ENCODE measurements around the gene DKK3. TPM values are rescaled to one million over a fixed set of nuclear protein-coding genes. Genes with fewer than 3 reads are reported as not detected.

DKK3 gene
- polyA plus RNA-seq, 1 of the 3 experiments (the other 2 are of a cell fraction), result 1,174 TPM

GRCh38 chr11:11982975-11983374 lies 25.5 kb downstream of the DKK3 start (continued):
- no peak for TF ChIP-seq SMC3 (IDR thresholded peaks at IDR 0.05; ENCODE audit: low read depth, low read length)

- 91% methylated on average over 2 of the region's 10 CpGs for WGBS (ENCODE audit: low lambda C conversion rate)
- no peaks in the 10 kb centered on the region for H4K20me1 ChIP-seq (ENCODE audit: insufficient read depth)
- peaks cover 62 to 78% of the 10 kb centered on the region in 2 experiments for H3K4me1 ChIP-seq (ENCODE audit: control insufficient read depth in 1 of 2, insufficient read depth in 2 of 2, low read depth in 1 of 2, low read length in 1 of 2)
- H3K79me2 ChIP-seq (ENCODE audit: insufficient read depth), result peaks cover 72% of the 10 kb centered on the region
- no peak overlapping the region for H2AFZ ChIP-seq (ENCODE audit: low read depth)
- H3K4me3 ChIP-seq (ENCODE audit: low read depth in 2 of 2, low read length in 1 of 2), result no peak overlapping the region
- peak overlapping the region; percentile 99 to 100 for H3K27ac ChIP-seq (ENCODE audit: low read depth in 2 of 2, low read length in 1 of 2)
- no peaks in the 10 kb centered on the region for H3K9me3 ChIP-seq
- CTCF ChIA-PET, result interaction anchor here (1.0 to 2.9 kb wide), 3 partner anchors 8 to 306 kb away, joined by 3 to 14 read pairs (median 5); no protein-coding TSS in a partner anchor
- H3K9me2 ChIP-seq, result no peaks in the 10 kb centered on the region
- H3F3A ChIP-seq (replicated peaks; ENCODE audit: insufficient read depth), result peaks cover 98% of the 10 kb centered on the region
- H3K27me3 ChIP-seq (ENCODE audit: insufficient read depth), result no peaks in the 10 kb centered on the region
- TF ChIP-seq TEAD4 (IDR thresholded peaks at IDR 0.05; ENCODE audit: borderline replicate concordance, insufficient read depth) (no peak), EZH2phosphoT487 (IDR thresholded peaks at IDR 0.05; ENCODE audit: borderline replicate concordance, low read depth) (no peak), USF2 (IDR thresholded peaks at IDR 0.05; ENCODE audit: borderline replicate concordance, low read depth, low read length) (no peak), RFX5 (IDR thresholded peaks at IDR 0.05; ENCODE audit: low read length) (no peak), CTCF (IDR thresholded peaks at IDR 0.05) (no peak), RXRA (IDR thresholded peaks at IDR 0.05; ENCODE audit: borderline replicate concordance, low read depth) (no peak), RAD21 (IDR thresholded peaks at IDR 0.05; ENCODE audit: low read length) (no peak), GABPA (IDR thresholded peaks at IDR 0.05; ENCODE audit: low read depth) (no peak), FOXJ3 (CRISPR knock-in tag; IDR thresholded peaks at IDR 0.05) (no peak), GATA2 (CRISPR knock-in tag; IDR thresholded peaks at IDR 0.05) (no peak), YY1 (IDR thresholded peaks at IDR 0.05; ENCODE audit: low read depth) (no peak), TAF1 (IDR thresholded peaks at IDR 0.05; ENCODE audit: borderline replicate concordance, low read depth, low read length) (no peak), FOSL2 (IDR thresholded peaks at IDR 0.05; ENCODE audit: borderline replicate concordance, low read depth) (no peak), NFIC (IDR thresholded peaks at IDR 0.05; ENCODE audit: borderline replicate concordance) (no peak), PBX3 (IDR thresholded peaks at IDR 0.05) (no peak), MXI1 (IDR thresholded peaks at IDR 0.05; ENCODE audit: low read depth, low read length) (no peak)
- DNase-seq, result no peak
- peak overlapping the region; percentile 38; the same call in 1 of the 2 replicates for H3K9ac ChIP-seq
- peak overlapping the region; percentile 35; the same call in 1 of the 2 replicates for H3K4me2 ChIP-seq
- H3K36me3 ChIP-seq (replicated peaks in 1 of 2; ENCODE audit: control insufficient read depth in 1 of 2, insufficient read depth in 2 of 2, low read length in 1 of 2), result peaks cover 38 to 44% of the 10 kb centered on the region in 2 experiments
- POLR2A ChIA-PET, result no interaction called here
Measured at GRCh38 chr11:11982461-11982860, 26.0 kb downstream of the DKK3 start.
